EL (cell line): Measurements from ENCODE around the gene CTNNA3.

Source experiments
- DNase-seq: peaks from one replicate; pipeline ENCODE4 v3.0.0-alpha.2; 2016

The CTNNA3 gene

DNA sequence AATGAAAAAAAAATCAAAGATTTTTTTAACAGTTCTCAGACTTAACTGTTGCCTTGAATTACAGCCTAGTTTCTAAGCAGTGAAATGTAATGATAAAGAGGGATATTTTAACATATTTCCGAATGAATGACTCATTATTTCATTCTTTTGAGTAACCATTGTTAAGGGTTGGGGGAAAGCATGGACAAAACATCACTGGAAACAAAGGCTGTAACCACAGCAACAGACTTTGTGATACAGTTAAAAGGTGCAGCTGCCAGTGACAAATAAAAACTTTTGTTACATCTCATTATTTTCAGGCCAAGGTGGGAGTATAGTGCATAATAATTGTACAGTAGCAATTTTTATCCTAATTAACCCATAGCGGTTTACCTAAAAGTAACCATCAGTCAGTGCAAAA, 597.5 kb downstream of the CTNNA3 start:
- no peak for DNase-seq

DNA sequence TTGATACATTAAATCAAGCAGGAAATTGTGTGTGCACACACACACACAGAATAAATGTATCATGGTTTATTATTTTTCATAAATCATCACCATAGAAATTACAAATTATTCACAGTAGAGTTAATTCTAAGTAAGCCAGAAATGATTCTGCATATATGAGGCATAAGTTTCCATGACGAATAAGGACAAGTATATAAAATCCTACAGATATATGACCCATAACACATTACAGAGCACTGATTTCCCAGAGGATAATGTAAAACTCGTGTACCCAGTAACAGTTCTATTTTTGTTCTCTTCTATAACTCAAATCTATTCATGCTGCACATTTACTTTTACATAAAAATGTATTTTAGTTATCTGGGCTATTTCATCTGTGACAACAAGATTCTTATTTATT, 600.5 kb downstream of the CTNNA3 start:
- no peak for DNase-seq

DNA sequence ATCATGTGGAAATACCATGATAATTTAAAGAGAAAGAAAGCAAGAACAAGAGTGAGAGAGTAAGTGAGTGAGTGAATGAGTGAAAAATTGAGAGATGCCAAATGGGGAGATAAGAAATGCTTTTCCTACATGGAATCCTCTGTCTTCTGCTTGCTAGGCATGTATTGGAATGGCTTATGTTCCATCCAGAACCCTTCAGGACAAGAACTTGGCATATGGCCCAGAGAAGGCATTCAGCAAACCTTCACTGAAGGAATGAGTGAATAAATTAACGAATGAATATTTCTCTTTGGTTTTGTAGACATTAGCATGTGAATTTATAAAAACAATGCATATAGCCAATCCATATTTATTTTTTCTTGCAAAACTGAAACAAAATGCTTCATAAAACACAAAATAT, 608.0 kb downstream of the CTNNA3 start:
- no peak for DNase-seq

DNA sequence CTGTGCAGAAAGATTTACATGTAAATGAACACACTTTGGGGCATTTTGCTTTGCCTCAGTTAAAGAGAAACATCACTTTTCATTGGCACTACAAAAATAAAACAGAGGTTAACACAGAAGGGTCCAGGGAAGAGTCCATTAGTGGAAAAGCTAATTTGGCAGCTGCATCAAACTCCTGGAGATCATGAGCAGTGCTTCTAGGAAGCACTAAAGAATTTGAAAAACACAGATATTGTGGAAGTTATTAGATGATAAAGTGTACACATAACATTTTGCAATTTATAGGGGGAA, 608.9 kb downstream of the CTNNA3 start:
- no peak for DNase-seq

DNA sequence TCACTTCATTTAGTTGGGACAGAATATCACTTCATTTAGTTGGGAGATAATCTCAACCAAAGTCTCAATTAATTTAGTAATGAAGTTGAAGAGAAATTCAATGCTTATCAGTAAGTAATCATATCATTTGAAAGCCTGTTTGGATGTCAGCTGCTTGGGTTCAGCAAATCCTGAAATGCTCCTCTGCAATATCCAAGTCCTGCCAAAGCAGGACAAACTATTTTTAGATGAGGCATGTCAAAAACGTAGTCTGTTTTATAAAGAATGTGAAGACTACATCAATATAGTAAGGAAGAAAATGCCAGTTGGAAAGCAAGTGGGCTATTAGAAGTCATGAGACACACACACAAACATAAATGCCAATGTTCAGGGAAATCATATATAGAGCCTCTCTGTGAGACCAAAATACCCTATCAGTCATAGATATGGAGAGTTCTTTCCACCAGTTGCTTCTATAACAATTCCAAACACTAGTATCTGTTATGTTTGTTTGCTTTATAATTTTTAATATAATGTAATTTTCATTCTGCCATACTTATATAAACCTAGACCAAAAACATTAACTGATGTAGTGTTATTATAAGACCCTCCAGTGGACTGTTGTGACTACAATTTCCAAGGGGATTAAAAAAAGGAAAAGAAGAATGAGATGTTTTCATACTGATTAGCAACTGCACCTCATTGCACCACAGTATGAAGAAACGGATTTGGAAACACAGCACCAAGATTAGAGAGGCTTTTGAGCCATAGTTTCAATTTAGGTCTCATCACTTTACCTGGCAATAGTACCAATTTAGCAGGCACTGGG, 609.5 kb downstream of the CTNNA3 start:
- DNase-seq: no peak

DNA sequence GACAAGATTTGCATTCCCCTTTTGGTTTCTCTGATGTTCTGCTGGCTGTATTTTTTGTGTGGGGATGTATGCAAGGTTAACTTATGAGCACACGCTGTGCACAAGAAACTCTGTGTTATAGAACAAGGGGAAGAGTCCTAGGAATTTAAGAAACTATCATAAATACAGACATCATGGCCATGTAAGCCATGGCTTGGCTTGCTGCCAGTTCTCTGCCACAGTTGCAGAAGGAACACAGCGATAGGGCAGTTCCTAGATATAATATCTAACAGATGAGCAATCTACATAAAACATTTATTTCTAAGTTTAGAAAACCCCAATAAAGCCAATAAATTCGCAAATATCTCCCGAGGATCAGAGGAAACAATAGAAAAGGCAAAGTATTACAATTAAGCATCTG, 616.9 kb downstream of the CTNNA3 start:
- DNase-seq: no peak

DNA sequence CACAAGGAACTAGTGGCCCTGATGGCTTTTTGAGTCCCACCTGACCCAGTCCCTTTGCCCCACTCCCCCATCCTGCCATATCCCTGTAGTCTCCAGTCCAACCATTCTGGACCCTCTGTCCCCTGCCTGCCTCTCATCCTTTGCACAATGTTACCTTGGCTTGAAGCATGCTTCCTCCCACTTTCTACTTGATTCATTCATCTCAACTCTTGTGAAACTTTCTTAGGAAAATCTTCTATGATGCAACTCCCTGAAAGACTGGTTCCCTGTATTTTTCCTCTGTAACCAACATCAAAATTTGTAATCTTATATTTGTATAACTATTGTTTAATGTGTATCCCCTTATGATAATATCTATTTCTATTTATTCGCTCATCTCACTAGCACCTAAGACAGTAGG, 618.6 kb downstream of the CTNNA3 start:
- DNase-seq: no peak

DNA sequence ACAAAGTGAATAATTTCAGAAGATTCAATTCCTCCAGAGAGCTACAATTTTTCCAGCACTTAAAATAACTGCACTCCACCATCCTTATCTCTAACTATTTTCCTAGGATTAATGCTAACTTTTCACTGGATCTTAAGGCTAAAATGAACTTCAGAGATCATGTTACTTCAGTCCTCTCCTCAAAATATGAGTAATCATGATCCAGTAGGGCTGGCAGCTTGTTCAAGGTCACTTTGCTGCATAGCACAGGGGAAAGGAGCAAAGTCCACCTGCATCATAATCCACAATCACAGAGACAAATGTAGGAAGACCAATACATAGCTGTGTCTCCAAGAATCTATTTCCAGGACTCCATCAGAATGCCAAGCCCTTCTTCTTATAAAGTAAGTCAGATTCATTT, 619.9 kb downstream of the CTNNA3 start:
- no peak for DNase-seq

DNA sequence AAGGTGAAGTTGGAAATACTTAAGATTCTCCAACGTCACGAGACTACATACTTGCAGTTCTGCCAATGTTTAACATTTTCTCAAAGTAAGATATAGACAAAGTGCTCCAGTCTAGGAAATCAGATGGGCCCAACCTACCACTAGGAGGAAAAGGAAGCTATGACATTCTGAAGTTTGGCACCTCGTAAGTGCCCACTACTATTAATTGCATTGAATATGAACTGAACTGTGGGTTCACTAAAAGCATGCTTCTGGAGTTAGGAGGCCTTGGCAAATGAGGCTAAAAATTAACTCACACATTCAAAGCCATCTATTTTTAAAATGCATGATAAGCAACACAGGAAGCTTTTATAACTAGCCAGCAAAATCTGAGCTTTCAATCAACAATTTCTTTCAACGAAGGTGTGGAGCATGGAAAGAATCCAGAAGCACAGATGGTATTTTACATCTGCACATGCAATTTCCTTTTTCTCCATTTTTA, 620.5 kb downstream of the CTNNA3 start:
- no peak for DNase-seq

DNA sequence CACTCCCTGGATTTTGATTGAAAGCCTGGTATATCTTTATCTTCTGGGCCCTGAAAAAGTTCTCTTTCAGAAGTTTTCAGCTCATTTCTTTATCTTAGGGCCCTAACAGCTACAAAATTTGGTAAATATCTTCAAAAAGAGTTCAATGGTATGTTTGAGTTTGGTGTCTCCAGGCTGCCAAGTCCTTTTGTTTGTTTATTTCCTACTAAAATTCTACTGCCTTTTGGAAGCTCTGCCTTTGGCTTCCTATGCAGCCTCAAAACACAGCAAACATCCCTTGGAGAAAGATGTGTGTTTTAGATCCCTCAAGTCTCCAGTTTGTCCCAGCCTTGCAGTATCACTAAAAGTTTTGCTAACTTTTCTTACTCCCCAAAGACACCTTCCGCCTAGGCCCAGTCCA, 623.3 kb downstream of the CTNNA3 start:
- DNase-seq: no peak

DNA sequence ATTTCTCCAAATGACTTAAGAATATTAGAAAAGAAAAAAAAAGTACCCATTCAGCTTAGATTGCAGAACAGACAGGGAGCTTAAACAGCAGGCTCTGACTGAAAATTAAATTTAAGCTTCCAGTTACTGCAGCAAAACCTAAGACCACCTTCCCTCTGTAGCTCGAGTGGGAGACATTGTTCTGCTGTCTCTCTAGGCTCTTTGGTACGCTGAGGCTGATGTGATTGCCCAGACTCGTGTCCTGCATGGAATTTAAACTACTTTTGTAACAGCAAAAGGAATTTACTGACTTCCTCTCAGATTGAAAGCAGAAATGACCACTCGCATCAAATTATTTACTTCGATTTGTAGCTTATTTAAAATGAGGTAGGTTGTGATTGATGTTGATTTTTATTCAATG, 645.6 kb downstream of the CTNNA3 start:
- no peak for DNase-seq

DNA sequence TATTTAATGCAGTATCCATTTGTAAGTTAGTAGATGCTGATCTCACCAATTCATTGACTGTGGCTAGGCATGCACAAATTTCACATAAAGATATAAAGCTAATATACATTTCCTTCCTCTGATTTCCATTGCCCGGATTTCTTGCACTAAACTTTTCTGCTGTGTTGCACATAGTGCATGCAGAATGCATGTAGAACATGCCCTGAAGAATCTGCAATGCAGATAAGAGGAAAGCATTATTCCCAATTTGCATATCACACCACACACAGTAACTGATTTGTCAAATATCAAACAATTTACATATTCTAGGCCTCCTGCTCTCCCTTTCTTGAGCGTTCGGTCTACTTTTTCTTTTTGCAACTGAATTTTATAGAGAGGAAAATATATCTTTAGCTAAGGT, 646.0 kb downstream of the CTNNA3 start:
- no peak for DNase-seq

DNA sequence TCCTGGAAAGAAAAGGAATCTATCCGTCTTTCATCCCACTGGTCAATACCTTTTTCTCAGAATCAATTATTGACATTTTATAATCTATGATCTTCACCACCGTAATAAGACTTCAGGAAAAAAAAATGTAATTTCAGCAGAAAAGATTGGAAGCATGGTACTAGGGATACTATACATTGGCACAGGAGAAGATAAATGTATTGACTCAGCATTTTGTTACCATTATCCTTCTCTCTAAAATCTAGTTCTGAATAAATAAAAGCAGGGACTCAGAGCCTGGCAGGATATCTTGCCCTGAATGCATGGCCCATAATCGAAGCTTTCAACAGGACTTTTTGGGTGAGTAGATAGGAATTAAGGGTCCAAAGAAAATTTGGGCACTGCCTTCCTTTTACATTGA, 649.5 kb downstream of the CTNNA3 start:
- no peak for DNase-seq

DNA sequence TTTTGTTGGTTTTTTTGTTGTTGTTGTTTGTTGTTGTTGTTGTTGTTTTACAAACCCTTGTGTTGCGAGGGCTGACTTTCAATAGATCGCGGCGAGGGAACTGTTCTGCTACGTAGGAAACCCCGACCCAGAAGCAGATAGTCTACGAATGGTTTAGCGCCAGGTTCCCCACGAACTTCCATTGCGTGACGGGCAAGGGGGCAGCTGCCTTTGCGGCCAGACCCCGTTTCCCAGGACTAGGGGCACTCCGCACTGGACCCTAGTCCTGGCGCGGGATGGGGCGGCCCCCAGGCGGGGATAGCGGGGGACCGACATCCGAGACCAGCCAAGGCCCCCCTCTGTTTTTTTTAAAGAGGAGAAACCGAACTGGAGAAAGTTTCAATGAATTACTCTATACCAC, 650.6 kb downstream of the CTNNA3 start:
- DNase-seq: no peak

DNA sequence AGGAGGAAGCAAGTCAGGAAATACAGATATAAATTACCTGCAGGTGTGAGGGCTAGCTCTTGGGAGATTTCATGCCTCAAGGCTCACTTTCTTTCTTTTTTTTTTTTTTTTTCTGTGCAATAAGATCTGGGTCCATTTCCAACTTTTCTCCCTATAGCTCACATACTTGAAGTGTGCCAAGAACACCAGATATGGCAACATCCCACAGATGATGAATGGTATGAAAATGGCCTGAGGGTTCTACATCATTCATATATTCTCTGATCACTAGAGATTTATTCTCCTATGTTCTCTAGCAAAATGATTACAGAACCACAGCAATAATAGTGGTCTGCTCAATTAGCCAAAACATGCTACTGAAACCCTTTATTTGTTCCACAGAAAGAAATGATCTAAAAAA, 653.0 kb downstream of the CTNNA3 start:
- DNase-seq: no peak

DNA sequence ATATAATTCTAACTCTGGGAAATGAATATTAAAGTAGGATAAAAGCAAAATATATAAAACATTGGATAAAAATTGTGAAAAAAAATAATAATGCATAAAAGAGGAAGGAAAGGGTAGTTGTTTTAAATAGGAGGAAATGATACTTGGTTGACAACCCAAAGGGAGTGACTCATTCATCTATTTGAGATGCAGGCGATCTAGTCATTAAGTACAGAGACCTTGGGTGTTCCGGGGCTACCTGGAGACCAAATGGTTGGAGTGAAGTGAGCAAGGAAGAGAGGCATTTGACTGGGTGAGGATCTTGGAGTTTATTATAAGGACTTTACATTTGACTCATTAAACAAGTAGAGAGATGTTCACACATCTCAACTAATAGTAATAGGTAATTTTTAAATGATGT, 659.2 kb downstream of the CTNNA3 start:
- no peak for DNase-seq

DNA sequence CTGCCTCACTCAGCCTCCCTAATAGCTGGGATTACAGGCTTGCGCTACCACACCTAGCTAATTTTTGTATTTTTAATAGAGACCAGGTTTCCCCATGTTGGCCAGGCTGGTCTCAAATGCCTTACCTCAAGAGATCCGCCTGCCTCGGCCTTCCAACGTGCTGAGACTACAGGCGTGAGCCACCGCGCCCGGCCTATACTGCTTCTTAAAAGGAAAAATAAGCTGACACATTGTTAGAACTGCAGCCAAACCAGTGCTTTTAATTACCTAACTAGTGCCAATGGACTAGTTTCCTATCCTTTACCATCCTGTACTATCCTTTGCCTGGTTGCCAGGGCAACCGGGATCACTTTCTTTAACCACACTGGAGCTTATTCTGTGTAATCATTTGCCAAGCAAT, 662.1 kb downstream of the CTNNA3 start:
- no peak for DNase-seq

DNA sequence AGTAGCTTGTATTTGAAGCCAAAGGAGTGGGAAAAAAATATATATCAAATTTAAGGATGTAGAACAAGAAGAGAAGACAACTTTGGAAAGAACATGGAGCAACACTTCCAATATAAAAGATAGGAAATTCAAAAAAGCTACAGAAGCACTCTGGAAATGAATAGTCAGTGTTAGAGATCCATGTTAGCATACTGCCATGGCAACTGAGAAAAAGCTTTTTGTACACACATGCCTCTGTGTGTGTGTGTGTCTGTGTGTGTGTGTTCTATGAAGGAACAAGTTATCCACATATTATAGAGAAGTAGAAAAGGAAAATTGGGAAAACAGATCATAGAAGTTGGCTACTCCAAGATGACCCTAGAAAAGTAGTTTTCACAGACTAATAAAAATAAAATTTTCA, 673.9 kb downstream of the CTNNA3 start:
- DNase-seq: no peak

DNA sequence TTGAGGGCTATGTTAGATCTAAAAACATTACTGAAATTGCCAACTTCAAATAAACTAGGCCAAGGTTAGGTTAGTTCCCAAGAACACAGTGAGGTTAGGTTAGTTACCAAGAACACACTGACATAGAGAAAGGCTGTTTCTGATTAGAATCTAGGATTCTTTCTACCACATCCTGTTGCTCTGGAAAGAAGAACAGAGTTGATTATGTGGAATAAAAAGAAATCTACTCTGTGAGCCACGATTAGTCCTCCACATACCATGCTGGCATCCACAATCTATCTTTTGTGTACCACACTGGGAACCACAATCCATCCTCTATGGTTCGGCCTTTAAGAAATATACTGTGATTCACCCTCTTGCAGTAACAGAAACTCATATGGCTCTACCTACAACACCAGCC, 678.8 kb downstream of the CTNNA3 start:
- no peak for DNase-seq

DNA sequence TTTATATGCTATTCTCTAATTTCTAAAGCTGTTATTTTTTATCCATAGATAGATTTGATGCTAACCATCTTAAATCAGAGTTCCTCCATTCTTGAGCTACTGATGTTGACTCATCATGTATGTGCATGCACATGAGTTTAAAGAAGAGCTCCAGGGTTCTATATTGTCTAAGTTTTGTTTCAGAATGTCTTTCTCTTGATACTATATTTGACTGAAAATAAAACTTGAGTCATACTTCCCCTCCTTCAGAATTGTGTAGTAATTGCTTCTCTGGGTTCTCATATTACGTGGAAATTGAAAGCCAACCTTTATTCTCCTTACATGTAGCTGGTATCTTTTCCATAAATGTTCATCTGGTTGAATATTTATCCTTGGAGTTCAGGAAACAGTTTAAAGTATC, 680.8 kb downstream of the CTNNA3 start:
- DNase-seq: no peak

DNA sequence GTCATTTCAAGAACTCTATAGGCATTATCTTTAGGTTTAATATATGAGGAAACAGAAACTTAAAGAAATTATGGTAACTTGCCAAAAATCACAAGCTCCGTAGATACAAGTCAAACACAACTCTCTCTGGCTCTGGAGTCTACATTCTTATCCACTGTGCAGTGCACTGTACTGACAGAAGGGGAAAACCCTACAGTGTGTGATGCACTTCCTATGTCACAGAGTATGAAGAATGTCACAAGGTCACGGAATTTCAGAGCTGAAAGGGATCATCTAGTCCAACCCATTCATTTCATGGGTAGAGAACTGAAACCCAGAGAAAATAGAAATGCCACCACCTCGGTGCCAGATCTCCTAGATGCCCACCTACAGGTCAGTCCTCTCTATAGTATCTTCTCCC, 684.0 kb downstream of the CTNNA3 start:
- no peak for DNase-seq

DNA sequence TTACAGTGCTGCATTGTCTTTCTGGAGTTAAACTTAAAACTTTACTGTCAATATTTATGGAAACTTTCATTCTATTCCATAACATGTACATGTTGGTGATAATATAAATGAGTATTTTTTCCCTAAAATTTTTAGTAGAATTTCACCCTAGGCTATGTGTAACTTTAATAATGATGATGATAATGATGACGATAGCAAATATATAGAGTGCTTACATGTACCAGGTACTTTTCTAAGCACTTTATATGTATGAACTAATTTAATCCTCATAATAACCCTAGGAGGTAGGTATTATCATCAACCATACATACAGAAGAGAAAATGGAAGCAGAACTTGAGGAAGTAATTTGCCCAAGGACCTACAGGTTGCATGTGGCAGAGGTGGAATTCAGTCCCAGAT, 684.5 kb downstream of the CTNNA3 start:
- DNase-seq: no peak

DNA sequence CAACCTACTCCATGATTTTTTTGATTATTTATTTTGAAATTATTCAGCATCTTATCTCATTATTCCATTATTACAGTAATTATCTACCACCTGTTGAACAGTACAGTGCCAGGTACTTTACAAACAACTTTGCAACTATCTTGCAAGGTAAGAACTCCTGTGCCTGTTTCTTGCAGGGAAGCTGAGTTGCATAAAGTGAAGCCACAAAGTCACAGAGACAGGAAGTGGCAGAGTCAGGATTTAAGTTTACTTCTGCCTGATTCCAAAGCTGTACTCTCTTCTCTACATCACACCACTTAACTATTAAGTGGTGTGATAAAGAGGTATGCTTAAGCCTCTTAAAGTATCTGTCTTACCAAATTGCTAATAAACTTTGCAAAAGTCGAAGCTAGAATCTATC, 690.0 kb downstream of the CTNNA3 start:
- no peak for DNase-seq

DNA sequence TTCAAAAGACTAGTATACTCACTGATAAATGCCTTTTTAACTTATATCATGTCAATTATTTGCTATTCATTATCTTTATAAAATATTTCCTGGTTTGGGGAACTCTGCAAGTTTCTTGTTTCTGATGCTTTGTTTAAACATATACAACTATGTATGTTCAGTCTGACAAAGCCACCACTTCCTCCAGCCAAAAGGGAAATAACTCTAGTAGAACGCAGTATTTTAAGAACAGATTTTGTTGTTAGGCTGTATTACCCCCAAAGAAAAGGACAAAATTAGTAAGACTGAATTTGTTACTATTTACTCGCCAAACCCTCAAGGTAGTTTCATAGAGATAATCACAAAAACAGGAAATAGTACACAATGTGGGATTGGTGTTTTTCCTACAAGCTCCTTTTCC, 691.3 kb downstream of the CTNNA3 start:
- DNase-seq: no peak

DNA sequence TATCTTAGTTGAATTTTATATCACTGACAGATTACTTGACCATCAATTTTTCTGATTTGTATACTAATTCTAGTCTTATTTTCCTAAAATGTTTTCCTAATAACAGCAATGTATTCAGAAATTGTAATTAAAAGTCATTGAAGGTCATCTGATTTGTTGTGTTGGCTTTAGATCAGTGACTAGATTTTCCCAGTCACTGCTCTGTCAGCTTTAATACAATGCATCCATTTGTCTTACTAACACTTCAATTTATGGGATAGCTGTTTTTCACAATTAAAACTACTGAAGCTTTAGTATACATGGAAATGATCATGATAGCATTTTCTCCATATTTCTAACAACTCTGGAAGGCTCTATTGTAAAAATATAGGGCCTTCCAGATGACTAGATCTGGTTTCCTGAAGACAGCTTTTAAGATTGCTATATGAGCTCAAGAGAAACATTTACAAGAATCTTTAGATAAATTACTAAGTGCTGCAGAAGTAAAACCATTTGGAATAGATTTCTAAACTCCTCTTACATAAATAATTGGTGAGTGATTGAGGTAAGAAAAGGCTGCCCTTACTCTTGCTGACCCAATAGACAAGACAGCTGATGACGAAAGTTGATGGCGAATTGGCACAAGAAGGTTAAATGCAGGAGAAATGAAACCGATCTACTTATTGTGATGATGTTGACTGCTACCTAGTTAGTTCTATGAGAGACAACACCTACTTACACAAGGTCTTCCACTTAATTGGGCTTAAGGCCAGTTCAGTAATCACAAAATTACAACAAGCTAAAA, 696.0 kb downstream of the CTNNA3 start:
- no peak for DNase-seq
